Heart left ventricle (tissue), 13 donors: Measurements from ENCODE around the gene ADCY4.

ENCODE experiments used
- POLR2A ChIP-seq, 2 donors: fragments of 450-650 bp; IDR thresholded peaks; one replicate each; pipeline ENCODE4 v1.6.1; 2017; ENCODE audit warnings: antibody characterized with exemption in 2 of 2, mild to moderate bottlenecking in 2 of 2, moderate library complexity in 2 of 2
- TF ChIP-seq, protein P1 (sequence below), 12 donors: fragments of 200-600 bp; sonication (generic) in 4 of 12; IDR thresholded peaks; one replicate each; pipeline versions ENCODE4 v1.5.0 to v1.8.0; 2018 to 2022; ENCODE audit warnings: antibody characterized with exemption in 12 of 12, mild to moderate bottlenecking in 5 of 12
- donor health status: ischemic (EF 13 %, LVEDD 7.1; RV severe dilation, severe dysfunction).
- donor health status: DM: no; HTN: yes; CAD: no.
- donor health status: DM: no; HTN: no; CAD: no.
- donor health status: ischemic (EF 25% LVEDD 6.9; RV normal size, moderate dysfunction).
- donor health status: ischemic (EF 25% LVEDD 5.7; RV mildly dilated, moderate dysfunction).
- donor health status: ischemic (EF 35%, LVEDD 5.7; RV mildly dilated, moderate dysfunction).
- donor health status: nonischemic (EF 11% LVEDD 7.7; RV severe dilation, severe dysfunction).
- donor health status: DM: yes; HTN: yes; CAD: no.
- donor health status: PGD.
- donor health status: ischemic (EF 29% LVEDD 5.4; RV normal size, mild dysfunction).
- donor health status: nonischemic (EF 23%, LVEDD 6.1; RV moderate dilation, normal function).

DNA sequence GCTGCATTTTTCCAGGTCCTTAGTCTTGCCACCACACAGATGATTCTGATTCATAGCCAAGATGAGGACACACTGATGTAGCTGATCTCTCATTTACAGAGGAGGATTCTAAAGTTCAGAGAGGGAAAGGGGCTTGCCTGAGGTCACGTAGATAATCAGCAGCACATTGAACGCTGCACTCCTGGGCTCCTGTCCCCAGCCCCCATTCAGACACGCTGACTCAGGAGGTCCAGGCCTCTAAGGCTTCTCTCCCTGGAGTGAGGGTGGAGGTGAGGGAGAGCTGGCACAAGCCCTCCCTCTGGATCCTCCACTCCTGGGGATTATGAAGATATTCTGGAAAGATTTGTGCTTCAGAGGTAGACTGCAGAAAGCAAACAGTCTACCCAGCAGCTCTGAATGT is 43.5 kb upstream of the ADCY4 start:
- TF ChIP-seq, protein P1, sequence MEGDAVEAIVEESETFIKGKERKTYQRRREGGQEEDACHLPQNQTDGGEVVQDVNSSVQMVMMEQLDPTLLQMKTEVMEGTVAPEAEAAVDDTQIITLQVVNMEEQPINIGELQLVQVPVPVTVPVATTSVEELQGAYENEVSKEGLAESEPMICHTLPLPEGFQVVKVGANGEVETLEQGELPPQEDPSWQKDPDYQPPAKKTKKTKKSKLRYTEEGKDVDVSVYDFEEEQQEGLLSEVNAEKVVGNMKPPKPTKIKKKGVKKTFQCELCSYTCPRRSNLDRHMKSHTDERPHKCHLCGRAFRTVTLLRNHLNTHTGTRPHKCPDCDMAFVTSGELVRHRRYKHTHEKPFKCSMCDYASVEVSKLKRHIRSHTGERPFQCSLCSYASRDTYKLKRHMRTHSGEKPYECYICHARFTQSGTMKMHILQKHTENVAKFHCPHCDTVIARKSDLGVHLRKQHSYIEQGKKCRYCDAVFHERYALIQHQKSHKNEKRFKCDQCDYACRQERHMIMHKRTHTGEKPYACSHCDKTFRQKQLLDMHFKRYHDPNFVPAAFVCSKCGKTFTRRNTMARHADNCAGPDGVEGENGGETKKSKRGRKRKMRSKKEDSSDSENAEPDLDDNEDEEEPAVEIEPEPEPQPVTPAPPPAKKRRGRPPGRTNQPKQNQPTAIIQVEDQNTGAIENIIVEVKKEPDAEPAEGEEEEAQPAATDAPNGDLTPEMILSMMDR (IDR thresholded peaks at IDR 0.05) = no peak
- TF ChIP-seq POLR2A (IDR thresholded peaks at IDR 0.05) = no peak
